SKM-1 (cell line): ENCODE results near the gene C16orf54.
"Not testable (repeated sequence)": the region's sequence is repeated elsewhere in the genome, so short reads cannot be mapped to it uniquely, and the experiment has no call there.

Experiments
- DNase-seq: peaks from one replicate; lab custom pipeline; 2025; ENCODE audit not compliant: unreplicated experiment; lab: John Stamatoyannopoulos, UW

Gene C16orf54

DNA sequence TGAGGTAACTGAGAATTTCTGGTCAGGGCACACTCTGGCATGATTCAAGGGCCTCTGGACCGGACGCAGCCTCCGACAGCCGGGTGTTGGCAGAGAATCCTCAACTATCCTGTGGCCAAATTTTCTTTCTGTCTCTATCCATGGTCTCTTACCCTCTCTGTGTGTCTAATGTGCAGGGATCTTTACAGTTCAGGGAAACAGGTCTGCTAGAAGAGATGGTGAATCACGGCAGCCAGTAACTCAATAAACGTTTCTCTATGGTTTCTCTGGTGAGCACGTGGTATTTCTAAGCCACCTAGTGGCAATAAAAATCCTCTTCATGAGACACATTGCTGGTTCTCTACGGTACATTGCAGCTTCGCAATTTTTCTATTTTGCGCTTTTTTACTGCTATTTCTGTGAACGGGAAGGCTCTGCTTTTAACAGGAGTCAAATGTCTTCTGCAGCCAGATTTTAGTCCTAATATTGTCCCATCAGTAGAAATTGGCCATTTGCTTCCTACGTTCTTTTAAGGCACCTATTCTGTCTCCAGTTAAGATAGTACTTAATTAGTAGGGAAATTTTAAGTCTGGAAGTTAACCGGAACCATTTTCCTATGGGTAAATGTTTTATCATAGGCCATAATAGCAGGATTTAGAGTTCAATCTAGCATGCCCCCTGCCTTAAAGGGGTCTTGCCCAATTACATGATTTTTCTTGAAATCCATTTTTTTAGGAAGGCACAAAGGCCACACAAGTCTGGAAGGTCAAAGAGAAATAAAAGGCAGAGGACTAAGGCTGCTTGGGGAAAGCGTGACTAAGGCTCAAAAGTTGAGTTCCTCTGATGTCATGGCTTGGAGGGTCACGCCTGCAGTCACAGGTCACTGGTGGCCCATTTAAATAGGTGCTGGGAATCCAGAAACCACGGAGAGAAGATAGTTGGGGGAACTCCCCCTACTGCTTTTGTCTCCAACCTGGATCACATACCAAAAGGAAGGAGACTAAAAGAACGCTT lies 35.3 kb downstream of the C16orf54 start:
- peak; percentile 31 for DNase-seq

GRCh38 chr16:29709657-29710056 lies 36.1 kb downstream of the C16orf54 start:
- not testable (repeated sequence) for DNase-seq

DNA sequence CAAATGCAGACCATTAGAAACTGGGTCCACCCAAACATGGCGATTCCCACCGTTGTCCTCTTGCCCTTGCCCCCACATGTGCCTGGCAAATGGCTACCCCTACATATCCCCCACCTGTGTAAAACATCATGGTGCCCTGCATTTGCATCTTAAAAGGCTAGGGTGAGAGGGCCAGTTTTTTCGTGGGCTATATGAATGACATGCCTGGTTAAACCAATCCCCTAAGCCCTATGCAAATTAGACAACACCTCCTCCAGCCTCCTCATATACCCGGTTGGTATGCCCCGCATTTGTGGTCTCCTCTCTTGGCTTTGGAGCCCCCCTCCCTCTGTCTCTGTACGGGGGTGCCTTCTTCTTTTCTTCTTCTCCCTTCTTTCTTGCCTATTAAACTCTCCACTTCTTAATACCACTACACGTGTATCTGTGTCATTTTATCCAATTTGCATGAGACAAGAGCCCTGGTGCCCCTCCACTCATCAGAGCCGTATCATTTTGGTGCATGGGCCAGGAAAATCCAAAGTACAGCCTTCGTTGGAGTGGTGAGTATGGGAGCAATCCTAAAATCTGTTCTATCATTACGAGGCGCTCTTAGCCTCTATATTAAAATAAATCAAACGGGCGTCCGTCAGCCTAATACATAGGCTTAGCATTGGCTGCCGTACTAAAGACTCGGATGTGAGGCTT lies 36.7 kb downstream of the C16orf54 start:
- no peak for DNase-seq

GRCh38 chr16:29707160-29707559 lies 38.6 kb downstream of the C16orf54 start:
- not testable (repeated sequence) for DNase-seq

GRCh38 chr16:29705030-29705429 lies 40.8 kb downstream of the C16orf54 start:
- no peak for DNase-seq

GRCh38 chr16:29702269-29702668 lies 43.5 kb downstream of the C16orf54 start:
- no peak for DNase-seq

DNA sequence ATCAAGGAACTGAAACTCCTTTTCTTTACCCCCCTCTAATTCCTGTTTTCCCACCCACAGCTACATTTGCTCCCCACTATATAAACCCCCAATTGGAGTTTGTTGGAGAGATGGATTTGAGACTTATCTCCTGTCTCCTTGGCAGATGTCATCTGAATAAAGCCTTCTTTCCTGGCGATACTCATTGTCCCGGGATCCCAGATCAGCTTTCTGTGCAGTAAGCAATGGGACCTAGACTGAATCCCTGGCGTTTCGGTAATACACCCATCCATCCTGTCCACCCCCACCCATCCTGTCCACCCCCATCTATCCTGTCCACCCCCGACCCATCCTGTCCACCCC lies 44.6 kb downstream of the C16orf54 start:
- no peak for DNase-seq

- DNase-seq, result peak; percentile 52
Measured at GRCh38 chr16:29700253-29700987, 45.4 kb downstream of the C16orf54 start.

GRCh38 chr16:29699324-29700219 lies 46.2 kb downstream of the C16orf54 start:
- DNase-seq, result no peak

DNA sequence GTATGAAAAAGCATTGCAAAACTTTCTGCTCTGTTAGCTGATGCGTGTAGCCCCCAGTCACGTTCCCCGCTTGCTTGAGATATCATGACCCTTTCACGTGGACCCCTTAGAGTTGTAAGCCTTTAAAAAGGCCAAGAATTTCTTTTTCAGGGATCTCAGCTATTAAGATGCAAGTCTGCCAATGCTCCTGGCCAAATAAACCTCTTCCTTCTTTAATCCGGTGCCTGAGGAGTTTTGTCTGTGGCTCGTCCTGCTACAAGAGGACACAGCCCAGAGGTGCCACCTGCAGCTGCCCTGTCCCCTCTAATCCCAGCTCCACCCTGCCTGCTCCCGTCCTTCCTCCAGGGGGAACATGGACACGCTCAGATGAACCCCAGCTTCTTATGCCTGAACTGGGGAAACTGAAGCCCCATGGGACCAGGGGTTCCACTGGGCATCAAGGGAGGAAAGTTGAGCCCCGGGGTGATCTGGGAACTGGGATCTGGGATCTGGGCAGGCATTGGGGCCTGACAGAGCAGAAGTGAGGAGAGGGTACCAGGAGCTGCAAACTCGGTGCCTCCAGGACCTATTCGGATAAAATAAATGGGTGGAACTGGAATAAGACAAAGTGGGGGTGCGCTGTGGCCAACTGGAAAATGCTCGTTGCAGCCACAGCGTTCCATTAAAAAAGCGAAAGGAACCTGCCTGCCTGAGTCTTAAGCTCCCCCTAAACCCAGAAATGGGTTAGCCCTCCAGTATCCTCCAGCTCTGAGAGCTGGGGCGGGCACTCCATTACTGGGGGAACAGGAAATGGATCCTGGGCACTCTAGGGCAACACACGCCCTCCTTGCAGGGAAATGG lies 47.1 kb downstream of the C16orf54 start:
- no peak for DNase-seq

DNA sequence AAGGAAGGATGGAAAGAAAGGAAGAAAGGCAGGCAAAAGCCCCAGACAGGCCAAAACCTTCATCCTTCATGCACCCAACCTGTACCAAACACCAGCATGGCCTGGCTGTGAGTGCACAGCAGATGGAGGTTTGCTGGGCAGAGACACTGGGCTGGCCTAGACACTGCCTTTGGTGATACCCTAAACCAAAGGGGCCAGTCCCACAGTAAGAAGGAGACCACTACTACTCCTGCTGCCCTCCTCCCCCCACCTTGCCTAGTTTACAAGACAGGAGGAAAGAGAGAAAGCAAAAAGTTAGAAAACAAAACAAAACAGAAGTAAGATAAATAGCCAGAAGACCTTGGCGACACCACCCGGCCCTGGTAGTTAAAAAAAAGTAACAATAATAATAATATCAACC lies 47.7 kb downstream of the C16orf54 start:
- no peak for DNase-seq

GRCh38 chr16:29697391-29697790 lies 48.4 kb downstream of the C16orf54 start:
- DNase-seq, result no peak

DNA sequence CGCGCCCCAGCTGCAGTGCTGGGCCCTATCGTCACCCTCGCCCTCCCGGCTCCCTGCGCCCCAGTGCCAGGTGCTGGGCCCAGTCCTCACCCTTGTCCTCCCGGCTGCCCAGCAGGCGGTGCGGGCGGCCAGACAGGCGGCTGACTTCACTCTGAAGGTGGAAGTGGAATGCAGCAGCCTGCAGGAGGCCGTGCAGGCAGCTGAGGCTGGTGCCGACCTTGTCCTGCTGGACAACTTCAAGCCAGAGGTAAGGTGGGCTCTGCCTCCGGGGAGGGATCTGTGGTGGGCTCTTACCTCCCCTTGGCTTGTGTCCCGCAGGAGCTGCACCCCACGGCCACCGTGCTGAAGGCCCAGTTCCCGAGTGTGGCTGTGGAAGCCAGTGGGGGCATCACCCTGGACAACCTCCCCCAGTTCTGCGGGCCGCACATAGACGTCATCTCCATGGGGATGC lies 48.9 kb downstream of the C16orf54 start:
- DNase-seq, result no peak

DNA sequence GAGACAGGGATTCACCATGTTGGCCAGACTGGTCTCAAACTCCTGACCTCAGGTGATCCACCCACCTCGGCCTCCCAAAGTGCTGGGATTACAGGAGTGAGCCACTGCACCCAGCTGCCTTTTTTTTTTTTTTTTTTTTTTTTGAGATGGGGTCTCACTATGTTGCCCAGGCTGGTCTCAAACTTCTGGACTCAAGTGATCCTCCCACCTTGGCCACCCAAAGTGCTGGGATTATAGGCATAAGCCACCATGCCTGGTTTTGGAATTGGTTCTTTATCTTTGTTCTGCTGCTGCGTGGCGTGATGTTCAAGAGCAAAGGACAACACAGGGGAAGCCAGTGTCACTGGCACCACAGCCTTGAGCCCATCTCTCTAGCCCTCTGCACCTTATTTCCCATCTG lies 50.1 kb downstream of the C16orf54 start:
- not testable (repeated sequence) for DNase-seq

DNA sequence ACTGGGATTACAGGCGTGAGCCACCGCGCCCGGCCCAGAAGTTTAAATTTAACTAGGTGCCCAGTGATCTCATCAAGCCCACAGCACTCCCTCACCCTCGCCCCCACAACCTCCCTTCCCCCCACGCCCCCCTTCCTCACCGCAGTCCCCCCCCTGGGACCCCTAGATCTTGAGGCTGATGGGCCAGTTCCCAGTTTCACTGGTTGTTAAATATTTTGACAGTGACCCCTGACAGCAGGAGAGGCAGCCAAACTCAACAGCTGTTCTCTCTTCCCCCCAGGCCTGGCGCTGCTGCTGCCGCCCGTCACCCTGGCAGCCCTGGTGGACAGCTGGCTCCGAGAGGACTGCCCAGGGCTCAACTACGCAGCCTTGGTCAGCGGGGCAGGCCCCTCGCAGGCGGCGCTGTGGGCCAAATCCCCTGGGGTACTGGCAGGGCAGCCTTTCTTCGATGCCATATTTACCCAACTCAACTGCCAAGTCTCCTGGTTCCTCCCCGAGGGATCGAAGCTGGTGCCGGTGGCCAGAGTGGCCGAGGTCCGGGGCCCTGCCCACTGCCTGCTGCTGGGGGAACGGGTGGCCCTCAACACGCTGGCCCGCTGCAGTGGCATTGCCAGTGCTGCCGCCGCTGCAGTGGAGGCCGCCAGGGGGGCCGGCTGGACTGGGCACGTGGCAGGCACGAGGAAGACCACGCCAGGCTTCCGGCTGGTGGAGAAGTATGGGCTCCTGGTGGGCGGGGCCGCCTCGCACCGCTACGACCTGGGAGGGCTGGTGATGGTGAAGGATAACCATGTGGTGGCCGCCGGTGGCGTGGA lies 51.2 kb downstream of the C16orf54 start:
- no peak for DNase-seq

DNA sequence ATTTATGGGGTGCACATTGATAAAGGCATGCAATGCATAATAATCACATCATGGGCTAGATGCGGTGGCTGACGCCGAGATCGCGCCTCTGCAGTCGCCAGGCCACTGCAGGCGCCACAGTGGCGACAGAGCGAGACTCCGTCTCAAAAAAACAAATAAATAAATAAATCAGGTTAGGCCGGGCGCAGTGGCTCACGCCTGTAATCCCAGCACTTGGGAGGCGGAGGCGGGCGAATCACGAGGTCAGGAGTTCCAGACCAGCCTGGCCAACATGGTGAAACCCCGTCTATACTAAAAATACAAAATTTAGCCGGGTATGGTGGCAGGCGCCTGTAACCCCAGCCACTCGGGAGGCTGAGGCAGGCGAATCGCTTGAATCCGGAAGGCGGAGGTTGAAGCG lies 53.2 kb downstream of the C16orf54 start:
- not testable (repeated sequence) for DNase-seq
